GM12874 (cell line): ENCODE data around the gene IQGAP3.

ENCODE experiments used
- CTCF ChIP-seq: IDR thresholded peaks from 2 replicates; pipeline ENCODE4 v1.5.1; 2011; ENCODE audit warnings: low read depth, mild to moderate bottlenecking, control low read depth, low read length, moderate library complexity; ENCODE audit not compliant: insufficient read depth

IQGAP3 gene

GRCh38 chr1:156544592-156545102 is 27.7 kb downstream of the IQGAP3 start:
- TF ChIP-seq CTCF: no peak

GRCh38 chr1:156543066-156543465 is 29.3 kb downstream of the IQGAP3 start:
- no peak for TF ChIP-seq CTCF

- no peak for TF ChIP-seq CTCF
Observed at GRCh38 chr1:156540955-156541354, 31.4 kb downstream of the IQGAP3 start.

DNA sequence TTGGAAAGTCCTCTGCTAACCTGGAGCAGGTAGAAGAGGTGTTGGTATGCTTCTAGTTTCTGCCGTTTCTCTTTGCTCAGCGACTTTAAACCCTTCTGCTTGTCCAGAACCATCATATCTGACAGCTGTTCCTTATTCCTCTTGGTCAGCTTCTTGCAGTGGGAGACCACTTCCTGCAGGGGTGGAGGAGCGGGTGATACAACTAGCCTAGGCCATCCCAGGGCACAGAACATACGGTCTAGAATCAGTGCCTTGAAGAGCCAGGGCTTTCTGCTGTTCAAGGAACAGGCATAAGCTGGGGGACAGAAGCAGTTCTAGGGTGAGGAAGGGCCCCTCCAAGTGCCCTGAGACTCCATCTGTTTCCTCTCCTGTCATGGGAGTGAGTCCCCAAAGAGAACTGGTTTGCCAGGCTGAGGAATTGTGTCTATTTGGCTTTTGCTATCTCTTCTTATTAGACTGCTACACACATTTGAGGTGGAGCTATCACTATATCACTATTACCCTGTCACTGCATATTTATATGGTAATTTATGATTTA is 32.5 kb downstream of the IQGAP3 start:
- no peak for TF ChIP-seq CTCF

GRCh38 chr1:156538711-156539440 is 33.5 kb downstream of the IQGAP3 start:
- no peak for TF ChIP-seq CTCF

- TF ChIP-seq CTCF: no peak
Observed at GRCh38 chr1:156537027-156537426, 35.3 kb downstream of the IQGAP3 start.

DNA sequence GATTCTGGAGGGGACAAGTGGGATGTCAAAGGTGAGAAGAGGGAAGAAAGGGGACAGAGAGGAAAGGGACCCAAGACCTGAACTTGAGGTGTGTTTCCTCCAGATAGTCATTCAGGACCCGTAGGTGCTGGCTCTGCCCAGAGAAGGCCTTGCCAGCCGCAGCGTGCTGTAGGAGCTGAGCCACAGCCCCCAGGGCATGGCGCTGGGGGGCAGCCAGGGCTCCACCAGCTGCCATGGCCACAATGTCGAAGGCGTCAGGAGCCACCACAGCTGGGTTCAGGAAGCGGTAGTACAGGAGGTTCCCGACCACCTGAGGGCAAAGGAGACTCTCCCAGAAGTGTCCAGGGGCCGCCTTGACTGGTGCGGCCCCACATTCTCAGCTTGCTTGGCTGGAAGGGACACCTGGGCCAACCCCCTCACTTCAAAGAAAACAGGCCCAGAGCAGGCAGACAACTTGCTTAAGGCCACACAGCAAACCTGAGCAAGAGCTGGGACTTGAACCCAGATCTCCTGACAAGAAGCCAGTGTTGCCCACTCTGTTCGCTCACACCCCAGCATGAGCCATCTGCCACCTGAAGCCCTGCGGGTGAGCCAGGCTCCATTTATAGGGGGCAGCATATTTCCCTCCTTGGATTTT is 37.8 kb downstream of the IQGAP3 start:
- no peak for TF ChIP-seq CTCF
